GM12878 (cell line): ENCODE measurements around the gene TNFSF4.

ENCODE experiments used
- ASH2L ChIP-seq: fragments of 300-600, 200-600 bp; sonication (generic); IDR thresholded peaks from 2 replicates; pipeline ENCODE4 v1.6.1; 2017; ENCODE audit warnings: low read depth, mild to moderate bottlenecking, borderline replicate concordance
- CBX5 ChIP-seq: sonication (generic); IDR thresholded peaks from 2 replicates; pipeline ENCODE4 v1.6.1; 2016; ENCODE audit warnings: low read depth, moderate library complexity, mild to moderate bottlenecking, inconsistent platforms
- CHD4 ChIP-seq: fragments of 200-600 bp; sonication (generic); IDR thresholded peaks from 2 replicates; pipeline ENCODE4 v1.6.1; 2016; ENCODE audit warnings: mild to moderate bottlenecking
- CTCF ChIP-seq, 3 experiments: IDR thresholded peaks in 2 of 3; conservative IDR thresholded peaks in 1 of 3; 2 replicates each; pipeline ENCODE4 v1.5.1; 2011; ENCODE audit warnings: low read depth in 3 of 3, low read length in 3 of 3, mild to moderate bottlenecking in 3 of 3, control low read depth in 2 of 3, moderate library complexity in 2 of 3, inconsistent platforms in 1 of 3, mixed read lengths in 1 of 3; ENCODE audit not compliant: control insufficient read depth in 2 of 3, insufficient read depth in 1 of 3; ENCODE audit errors: extremely low read depth in 1 of 3
- E2F4 ChIP-seq: IDR thresholded peaks from 2 replicates; pipeline ENCODE4 v1.6.1; 2012; ENCODE audit warnings: low read depth, low read length, improper control_type of control experiment
- MAX ChIP-seq: IDR thresholded peaks from 2 replicates; pipeline ENCODE4 v1.6.1; 2012; ENCODE audit warnings: low read depth, low read length, improper control_type of control experiment
- PML ChIP-seq: IDR thresholded peaks from 2 replicates; pipeline ENCODE4 v1.6.1; 2012; ENCODE audit warnings: low read length, inconsistent platforms
- POLR2A ChIP-seq: IDR thresholded peaks from 2 replicates; pipeline ENCODE4 v1.6.1; 2011; ENCODE audit warnings: low read depth, mild to moderate bottlenecking, low read length
- POLR2AphosphoS2 ChIP-seq: IDR thresholded peaks from 2 replicates; pipeline ENCODE4 v1.6.1; 2011; ENCODE audit warnings: low read depth, mild to moderate bottlenecking, low read length, improper control_type of control experiment, moderate library complexity
- POLR2AphosphoS5 ChIP-seq: IDR thresholded peaks from 2 replicates; pipeline ENCODE4 v1.6.1; 2011; ENCODE audit warnings: mild to moderate bottlenecking, low read length, inconsistent platforms
- RAD21 ChIP-seq: IDR thresholded peaks from 2 replicates; pipeline ENCODE4 v1.6.1; 2011; ENCODE audit warnings: mild to moderate bottlenecking, low read depth, low read length, moderate library complexity; ENCODE audit not compliant: insufficient read depth
- SIX5 ChIP-seq: IDR thresholded peaks from 2 replicates; pipeline ENCODE4 v1.6.1; 2011; ENCODE audit warnings: mild to moderate bottlenecking, low read depth, low read length, moderate library complexity; ENCODE audit not compliant: severe bottlenecking
- SMC3 ChIP-seq: IDR thresholded peaks from 2 replicates; pipeline ENCODE4 v1.6.1; 2011; ENCODE audit warnings: low read length, improper control_type of control experiment, borderline replicate concordance

GRCh38 chr1:173249349-173249748 is 42.2 kb upstream of the TNFSF4 start:
- no peak for TF ChIP-seq PML
- no peak for TF ChIP-seq POLR2AphosphoS5
- TF ChIP-seq RAD21 = no peak
- no peak for TF ChIP-seq E2F4
- no peak for TF ChIP-seq ASH2L
- no peak for TF ChIP-seq MAX
- no peak for TF ChIP-seq CTCF (IDR thresholded peaks at IDR 0.05 in 2 of 3, conservative IDR thresholded peaks at IDR 0.05 in 1 of 3; ENCODE audit: control insufficient read depth in 2 of 3, extremely low read depth in 1 of 3, insufficient read depth in 1 of 3, low read depth in 3 of 3, low read length in 3 of 3)
- no peak for TF ChIP-seq SIX5
- no peak for TF ChIP-seq CHD4
- TF ChIP-seq POLR2A = no peak
- no peak for TF ChIP-seq POLR2AphosphoS2
- no peak for TF ChIP-seq SMC3
- TF ChIP-seq CBX5 = no peak
